HG03520 (cell line): ENCODE measurements around the gene ABI1.

ENCODE experiments used
- ATAC-seq: cut with Tn5 transposase; IDR thresholded peaks from one replicate; pipeline ENCODE4 v1.9.1; 2021; ENCODE audit warnings: mild to moderate bottlenecking, moderate library complexity; ENCODE audit not compliant: unreplicated experiment

Gene ABI1

GRCh38 chr10:26855186-26855585 is 5.6 kb downstream of the ABI1 start:
- ATAC-seq, result no peak

- ATAC-seq, result no peak
Measured at GRCh38 chr10:26854524-26854923, 6.2 kb downstream of the ABI1 start.

DNA sequence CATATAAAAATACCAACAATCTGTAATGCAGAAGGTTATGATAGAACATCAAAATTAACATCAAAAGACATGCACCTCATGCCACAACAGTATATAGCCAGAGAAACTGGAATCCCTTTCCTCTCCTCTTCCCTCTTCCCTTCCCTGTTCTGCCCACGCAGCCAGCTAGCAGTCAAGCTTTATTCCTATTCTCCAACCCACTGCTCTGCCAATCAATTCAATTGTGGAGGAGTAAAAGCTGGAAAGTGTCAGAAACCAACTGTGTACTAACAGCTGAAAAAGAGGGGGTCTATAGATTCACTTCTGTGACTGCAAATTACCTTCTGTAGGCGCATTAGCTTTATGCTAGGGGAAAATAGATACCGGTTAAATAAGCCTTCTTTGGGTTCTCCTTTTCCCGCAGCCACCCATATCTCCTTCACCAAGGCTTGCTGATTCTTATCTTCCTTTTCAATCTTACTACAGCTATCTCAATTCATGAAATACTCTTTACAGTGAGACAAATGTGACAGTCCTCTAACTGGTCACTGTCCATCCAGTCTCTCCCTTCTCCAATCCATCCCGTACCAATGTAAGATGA is 16.3 kb downstream of the ABI1 start:
- no peak for ATAC-seq

DNA sequence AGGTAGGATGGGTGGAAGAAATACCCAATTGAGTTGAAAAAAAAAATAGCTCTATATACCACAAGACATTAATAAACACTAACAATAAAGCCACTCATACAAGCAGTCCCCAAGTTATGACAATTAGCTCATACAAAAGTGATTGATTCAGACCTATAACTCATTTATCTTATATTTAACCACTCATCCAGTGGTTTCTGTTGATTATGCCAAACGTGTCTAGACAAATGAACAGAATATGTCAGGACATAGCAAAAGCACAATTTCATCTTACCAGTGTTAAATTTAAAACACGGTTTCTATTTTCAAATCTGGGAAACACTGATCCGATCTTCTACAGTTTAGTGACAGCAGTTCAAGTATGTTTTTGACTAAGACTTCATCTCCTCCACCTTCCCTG is 17.0 kb downstream of the ABI1 start:
- no peak for ATAC-seq

- ATAC-seq, result no peak
Measured at GRCh38 chr10:26841733-26842317, 18.9 kb downstream of the ABI1 start.

GRCh38 chr10:26840938-26841732 is 19.6 kb downstream of the ABI1 start:
- peak; percentile 53 for ATAC-seq

- no peak for ATAC-seq
Measured at GRCh38 chr10:26839966-26840627, 20.7 kb downstream of the ABI1 start.

DNA sequence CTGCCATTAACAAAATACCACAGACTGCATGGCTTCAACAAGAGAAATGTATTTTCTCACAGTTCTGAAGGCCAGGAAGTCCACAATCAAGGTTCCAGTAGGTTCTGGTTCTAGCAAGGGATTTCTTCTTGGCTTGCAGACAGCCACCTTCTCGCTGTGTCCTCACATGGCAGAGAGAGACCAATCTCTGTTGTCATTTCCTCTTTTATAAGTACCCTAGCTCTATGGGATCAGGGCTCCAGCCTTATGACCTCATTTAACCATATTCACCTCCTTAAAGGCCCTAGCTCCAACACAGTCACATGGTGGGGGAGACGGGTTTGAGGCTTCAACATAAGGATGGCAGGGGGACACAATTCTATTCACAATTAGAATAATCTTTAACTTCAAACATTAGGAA is 23.6 kb downstream of the ABI1 start:
- no peak for ATAC-seq

GRCh38 chr10:26835025-26835424 is 25.7 kb downstream of the ABI1 start:
- ATAC-seq, result no peak

DNA sequence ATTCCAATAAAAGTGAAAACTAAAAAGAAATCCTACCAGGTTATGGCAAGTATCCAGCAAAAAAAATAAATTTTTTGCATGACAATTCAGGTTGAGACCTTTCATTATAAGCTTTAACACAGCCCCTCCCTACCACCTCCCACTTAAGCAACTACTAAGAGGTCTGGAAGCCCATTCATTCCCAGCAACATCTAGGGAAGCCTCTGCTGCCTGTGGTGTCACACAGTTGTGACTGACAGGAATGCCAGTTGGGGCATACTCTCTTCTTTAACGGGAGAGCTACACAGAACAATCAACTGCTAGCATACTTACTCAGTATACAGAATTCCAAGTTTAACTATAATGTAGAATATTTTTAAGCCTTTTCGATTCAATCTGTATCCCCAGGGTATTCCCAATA is 27.8 kb downstream of the ABI1 start:
- no peak for ATAC-seq

GRCh38 chr10:26831936-26832335 is 28.8 kb downstream of the ABI1 start:
- no peak for ATAC-seq

- no peak for ATAC-seq
Measured at GRCh38 chr10:26829810-26830515, 30.8 kb downstream of the ABI1 start.

GRCh38 chr10:26824015-26824690 is 36.6 kb downstream of the ABI1 start:
- no peak for ATAC-seq

GRCh38 chr10:26821699-26822570 is 38.8 kb downstream of the ABI1 start:
- no peak for ATAC-seq

- no peak for ATAC-seq
Measured at GRCh38 chr10:26815500-26815899, 45.3 kb downstream of the ABI1 start.

- no peak for ATAC-seq
Measured at GRCh38 chr10:26810435-26811026, 50.2 kb downstream of the ABI1 start.

DNA sequence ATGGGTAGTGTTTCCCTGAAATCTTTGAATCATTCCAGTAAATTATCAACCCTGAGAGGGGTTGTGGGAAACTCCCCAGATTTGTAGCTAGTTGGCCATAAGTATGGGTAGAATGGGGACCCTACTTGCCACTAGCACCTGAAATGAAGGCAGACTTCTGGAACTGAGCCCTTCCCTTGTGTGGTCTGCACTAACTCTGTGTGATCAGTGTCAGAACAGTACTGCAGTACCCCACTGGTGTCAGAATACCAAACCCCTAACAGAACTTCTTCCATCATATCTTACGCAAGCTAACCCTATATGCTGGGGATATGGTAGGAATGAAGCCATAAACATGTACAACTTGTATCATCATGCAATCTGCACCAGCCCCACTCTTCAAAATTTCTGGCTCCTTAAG is 50.8 kb downstream of the ABI1 start:
- ATAC-seq, result no peak

DNA sequence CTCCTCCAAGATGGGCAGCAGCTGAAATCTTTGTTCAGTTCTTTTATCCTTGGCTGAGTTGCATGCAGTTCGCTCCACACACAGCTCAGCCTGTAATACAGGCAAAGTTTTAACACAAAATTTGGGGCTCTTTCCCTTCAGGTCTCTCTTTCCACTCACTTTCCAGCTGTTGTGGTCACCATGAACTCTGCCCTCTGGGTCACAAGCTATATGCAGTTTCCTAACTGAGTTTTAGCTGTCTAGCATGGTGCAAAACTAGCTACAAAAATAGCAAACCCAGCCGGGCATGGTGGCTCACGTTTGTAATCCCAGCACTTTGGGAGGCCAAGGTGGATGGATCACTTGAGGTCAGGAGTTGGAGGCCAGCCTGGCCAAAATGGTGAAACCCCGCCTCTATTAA is 53.2 kb downstream of the ABI1 start:
- ATAC-seq, result no peak

- no peak for ATAC-seq
Measured at GRCh38 chr10:26806557-26806956, 54.2 kb downstream of the ABI1 start.
